HG03280 (cell line): ENCODE measurements around the gene PCSK6.

Experiments
- ATAC-seq: cut with Tn5 transposase; IDR thresholded peaks from one replicate; pipeline ENCODE4 v1.9.1; 2021; ENCODE audit warnings: mild to moderate bottlenecking, moderate library complexity; ENCODE audit not compliant: unreplicated experiment

Gene PCSK6

DNA sequence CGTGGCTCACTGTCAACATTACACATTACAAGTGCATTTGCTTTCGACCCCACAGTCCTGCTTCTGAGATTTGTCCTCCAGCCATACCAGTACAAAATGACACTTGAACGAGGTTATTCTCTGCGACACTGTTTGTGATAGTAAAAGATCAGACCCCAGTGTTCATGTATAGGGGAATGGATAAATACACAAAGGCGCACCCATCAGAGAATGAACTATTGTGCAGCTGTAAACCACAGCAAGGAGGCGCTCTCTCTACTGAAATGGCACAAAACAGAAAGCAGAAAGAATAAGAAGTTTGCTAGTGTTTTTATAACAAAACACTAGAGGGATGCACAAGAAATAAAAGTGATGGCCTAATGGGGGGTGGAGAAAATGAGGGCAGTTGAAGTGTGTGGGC, 232.8 kb downstream of the PCSK6 start:
- no peak for ATAC-seq

DNA sequence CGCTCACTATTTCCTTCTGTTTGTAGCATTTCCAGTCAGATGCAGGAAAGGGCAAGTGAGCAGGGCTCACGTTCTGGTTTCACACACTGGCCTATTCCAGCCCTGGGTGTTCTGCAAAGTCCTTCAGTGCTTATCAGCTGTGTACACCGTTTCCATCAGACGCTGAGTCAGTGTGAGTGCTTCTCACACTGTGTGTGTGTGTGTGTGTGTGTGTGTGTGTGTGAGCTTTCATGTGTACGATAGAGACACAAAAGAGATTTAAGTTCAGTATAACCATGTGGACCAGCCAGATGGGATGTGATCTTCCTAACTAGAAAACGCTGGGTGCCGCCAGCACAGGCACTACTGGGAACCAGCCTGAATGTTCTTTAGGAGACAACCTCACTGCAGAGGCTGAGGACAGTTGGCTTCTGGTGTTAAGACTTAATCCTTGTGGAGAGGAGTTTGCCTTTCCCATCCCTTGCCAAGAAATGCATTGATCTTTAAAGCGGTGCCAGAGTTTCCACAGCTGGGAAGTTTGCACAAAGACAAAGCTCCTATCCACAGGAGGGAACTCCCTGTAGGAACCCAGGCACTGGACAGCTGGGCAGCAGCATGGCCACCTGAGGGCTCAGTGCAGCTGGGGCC, 233.8 kb downstream of the PCSK6 start:
- ATAC-seq, result no peak

DNA sequence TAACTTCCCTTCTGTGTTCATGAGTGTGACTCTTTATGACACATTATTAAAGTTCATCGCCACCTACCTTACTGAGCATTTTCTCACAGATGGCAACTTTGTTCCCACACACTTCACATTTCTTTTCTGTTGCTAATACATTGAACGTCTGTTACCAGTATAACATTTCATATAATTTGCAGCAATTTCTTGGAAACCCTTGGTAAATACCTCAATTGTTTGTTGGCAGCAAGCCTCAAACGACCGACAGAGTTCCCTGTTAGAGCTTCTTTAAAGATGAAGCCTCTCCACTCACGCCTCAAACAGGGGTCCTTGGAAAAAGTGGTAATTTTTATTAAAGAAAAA, 234.5 kb downstream of the PCSK6 start:
- no peak for ATAC-seq

DNA sequence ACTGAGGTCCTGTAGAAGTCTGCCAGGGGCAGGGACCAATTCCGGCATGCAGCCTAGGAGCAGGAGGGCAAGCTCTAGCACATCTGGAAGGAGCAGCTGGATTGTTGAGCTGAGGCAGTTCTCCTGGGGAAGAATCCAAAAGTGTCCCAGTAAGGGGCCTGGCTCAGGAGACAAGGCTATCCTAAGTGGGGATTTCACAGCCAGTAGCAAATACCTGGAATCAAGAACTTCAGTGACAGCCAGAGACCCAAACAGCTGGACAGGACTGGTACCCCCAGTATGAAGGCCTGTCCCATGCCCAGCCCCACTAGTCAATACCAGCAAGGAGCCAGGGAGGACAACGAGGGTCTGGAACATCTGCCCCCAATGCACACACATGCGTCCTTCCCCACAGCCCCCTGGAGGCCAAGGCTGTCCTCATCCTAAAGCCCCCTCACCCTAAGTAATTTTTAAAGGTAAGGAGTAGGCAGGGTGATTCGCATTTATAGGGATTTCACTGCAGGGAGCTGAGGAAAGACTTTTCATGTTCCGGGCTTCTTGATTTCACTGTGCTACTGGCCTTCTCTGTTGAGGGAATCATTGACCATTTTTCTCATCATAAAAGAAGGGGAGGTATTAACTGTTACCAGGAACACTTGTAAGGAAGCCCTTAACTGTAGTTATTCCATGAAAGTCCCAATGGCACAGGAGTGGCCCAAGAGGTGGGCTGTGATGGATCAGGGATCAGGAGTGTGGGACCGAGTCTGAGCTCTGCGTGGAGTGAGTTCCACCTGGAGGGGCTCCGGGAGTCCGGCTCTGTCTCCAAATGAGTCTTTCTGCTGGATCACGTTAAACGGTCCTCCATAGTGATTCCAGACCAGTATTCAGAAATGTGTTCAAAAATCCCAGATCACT, 235.1 kb downstream of the PCSK6 start:
- no peak for ATAC-seq
